ENCODE data around the gene LTK.
A peak's percentile ranks its signal among the peaks of the same experiment; 100 is the strongest.

LTK gene

GRCh38 chr15:41513506-41514227 lies at the start of gene LTK:
TSS of gene LTK (minus strand) at chr15:41513827. CDS start at chr15:41513709, 118 bp downstream.
- peaks cover 0 to 10% of the 10 kb centered on the region in 2 donors for H3K36me3 ChIP-seq (ENCODE audit: control insufficient read depth in 1 of 2, insufficient read depth in 2 of 2, low read length in 2 of 2)
- H3K27me3 ChIP-seq (ENCODE audit: low read depth, low read length), result peaks cover 23% of the 10 kb centered on the region
- H3K4me3 ChIP-seq (ENCODE audit: low read depth in 1 of 2, low read length in 2 of 2), result peak within 1 kb of the TSS; percentile 46 to 67
- H3K9me3 ChIP-seq (ENCODE audit: control insufficient read depth in 1 of 2, low read length in 2 of 2), result no peaks in the 10 kb centered on the region
- no peak within 1 kb of the TSS for H3K27ac ChIP-seq (ENCODE audit: low read length)
- peaks cover 4 to 28% of the 10 kb centered on the region in 2 donors for H3K4me1 ChIP-seq (ENCODE audit: control insufficient read depth in 1 of 2, insufficient read depth in 2 of 2, low read length in 2 of 2)

- H3K4me1 ChIP-seq (ENCODE audit: control insufficient read depth in 1 of 2, insufficient read depth in 2 of 2, low read length in 2 of 2), result peaks cover 14 to 48% of the 10 kb centered on the region in 2 donors
- no peak overlapping the region for H3K27ac ChIP-seq (ENCODE audit: low read length)
- H3K36me3 ChIP-seq (ENCODE audit: control insufficient read depth in 1 of 2, insufficient read depth in 2 of 2, low read length in 2 of 2), result no peaks in the 10 kb centered on the region
- H3K4me3 ChIP-seq (ENCODE audit: low read depth in 1 of 2, low read length in 2 of 2), result no peak overlapping the region
- no peaks in the 10 kb centered on the region for H3K9me3 ChIP-seq (ENCODE audit: control insufficient read depth in 1 of 2, low read length in 2 of 2)
- H3K27me3 ChIP-seq (ENCODE audit: low read depth, low read length), result no peaks in the 10 kb centered on the region
These were observed 49.2 kb upstream of the LTK start for GRCh38 chr15:41562784-41563198.

- no peaks in the 10 kb centered on the region for H3K27me3 ChIP-seq (ENCODE audit: low read depth, low read length)
- H3K4me3 ChIP-seq (ENCODE audit: low read depth in 1 of 2, low read length in 2 of 2), result no peak overlapping the region
- no peaks in the 10 kb centered on the region for H3K36me3 ChIP-seq (ENCODE audit: control insufficient read depth in 1 of 2, insufficient read depth in 2 of 2, low read length in 2 of 2)
- H3K4me1 ChIP-seq (ENCODE audit: control insufficient read depth in 1 of 2, insufficient read depth in 2 of 2, low read length in 2 of 2), result peaks cover 17 to 51% of the 10 kb centered on the region in 2 donors
- H3K27ac ChIP-seq (ENCODE audit: low read length), result no peak overlapping the region
- no peaks in the 10 kb centered on the region for H3K9me3 ChIP-seq (ENCODE audit: control insufficient read depth in 1 of 2, low read length in 2 of 2)
These were observed 48.6 kb upstream of the LTK start for GRCh38 chr15:41562244-41562643.

GRCh38 chr15:41561777-41562145 lies 48.1 kb upstream of the LTK start:
- no peak overlapping the region for H3K4me3 ChIP-seq (ENCODE audit: low read depth in 1 of 2, low read length in 2 of 2)
- no peak overlapping the region for H3K27ac ChIP-seq (ENCODE audit: low read length)
- H3K27me3 ChIP-seq (ENCODE audit: low read depth, low read length), result no peaks in the 10 kb centered on the region
- H3K36me3 ChIP-seq (ENCODE audit: control insufficient read depth in 1 of 2, insufficient read depth in 2 of 2, low read length in 2 of 2), result no peaks in the 10 kb centered on the region
- H3K9me3 ChIP-seq (ENCODE audit: control insufficient read depth in 1 of 2, low read length in 2 of 2), result no peaks in the 10 kb centered on the region
- H3K4me1 ChIP-seq (ENCODE audit: control insufficient read depth in 1 of 2, insufficient read depth in 2 of 2, low read length in 2 of 2), result peaks cover 17 to 51% of the 10 kb centered on the region in 2 donors

GRCh38 chr15:41561104-41561776 lies 47.6 kb upstream of the LTK start:
- no peak overlapping the region for H3K4me3 ChIP-seq (ENCODE audit: low read depth in 1 of 2, low read length in 2 of 2)
- no peaks in the 10 kb centered on the region for H3K9me3 ChIP-seq (ENCODE audit: control insufficient read depth in 1 of 2, low read length in 2 of 2)
- no peaks in the 10 kb centered on the region for H3K36me3 ChIP-seq (ENCODE audit: control insufficient read depth in 1 of 2, insufficient read depth in 2 of 2, low read length in 2 of 2)
- H3K27ac ChIP-seq (ENCODE audit: low read length), result no peak overlapping the region
- peaks cover 17 to 51% of the 10 kb centered on the region in 2 donors for H3K4me1 ChIP-seq (ENCODE audit: control insufficient read depth in 1 of 2, insufficient read depth in 2 of 2, low read length in 2 of 2)
- no peaks in the 10 kb centered on the region for H3K27me3 ChIP-seq (ENCODE audit: low read depth, low read length)

GRCh38 chr15:41560572-41560874 lies 46.9 kb upstream of the LTK start:
- peak overlapping the region in 1 of 2 donors; percentile 61 for H3K4me3 ChIP-seq (ENCODE audit: low read depth in 1 of 2, low read length in 2 of 2)
- H3K36me3 ChIP-seq (ENCODE audit: control insufficient read depth in 1 of 2, insufficient read depth in 2 of 2, low read length in 2 of 2), result no peaks in the 10 kb centered on the region
- no peak overlapping the region for H3K27ac ChIP-seq (ENCODE audit: low read length)
- H3K27me3 ChIP-seq (ENCODE audit: low read depth, low read length), result no peaks in the 10 kb centered on the region
- no peaks in the 10 kb centered on the region for H3K9me3 ChIP-seq (ENCODE audit: control insufficient read depth in 1 of 2, low read length in 2 of 2)
- peaks cover 17 to 51% of the 10 kb centered on the region in 2 donors for H3K4me1 ChIP-seq (ENCODE audit: control insufficient read depth in 1 of 2, insufficient read depth in 2 of 2, low read length in 2 of 2)

- H3K9me3 ChIP-seq (ENCODE audit: control insufficient read depth in 1 of 2, low read length in 2 of 2), result no peaks in the 10 kb centered on the region
- H3K4me1 ChIP-seq (ENCODE audit: control insufficient read depth in 1 of 2, insufficient read depth in 2 of 2, low read length in 2 of 2), result peaks cover 17 to 46% of the 10 kb centered on the region in 2 donors
- H3K36me3 ChIP-seq (ENCODE audit: control insufficient read depth in 1 of 2, insufficient read depth in 2 of 2, low read length in 2 of 2), result no peaks in the 10 kb centered on the region
- H3K27me3 ChIP-seq (ENCODE audit: low read depth, low read length), result no peaks in the 10 kb centered on the region
- no peak overlapping the region for H3K27ac ChIP-seq (ENCODE audit: low read length)
- peak overlapping the region; percentile 55 to 61 for H3K4me3 ChIP-seq (ENCODE audit: low read depth in 1 of 2, low read length in 2 of 2)
These were observed 45.7 kb upstream of the LTK start for GRCh38 chr15:41559239-41559782.

- Histone ChIP-seq H3K4me3 (ENCODE audit: low read depth in 1 of 2, low read length in 2 of 2) (peak within 1 kb of the TSS; percentile 57 to 61), H3K27me3 (ENCODE audit: low read depth, low read length) (no peaks in the 10 kb centered on the region), H3K4me1 (ENCODE audit: control insufficient read depth in 1 of 2, insufficient read depth in 2 of 2, low read length in 2 of 2) (peaks cover 17 to 43% of the 10 kb centered on the region in 2 donors), H3K9me3 (ENCODE audit: control insufficient read depth in 1 of 2, low read length in 2 of 2) (no peaks in the 10 kb centered on the region), H3K36me3 (ENCODE audit: control insufficient read depth in 1 of 2, insufficient read depth in 2 of 2, low read length in 2 of 2) (no peaks in the 10 kb centered on the region), H3K27ac (ENCODE audit: low read length) (no peak within 1 kb of the TSS)
These were observed 45.0 kb upstream of the LTK start, which contains the start of gene TYRO3 for GRCh38 chr15:41558400-41559238. TSS of gene TYRO3 (plus strand) at chr15:41559212. CDS start at chr15:41559258, 46 bp downstream.

- Histone ChIP-seq H3K4me3 (ENCODE audit: low read depth in 1 of 2, low read length in 2 of 2) (peak overlapping the region; percentile 57 to 61), H3K36me3 (ENCODE audit: control insufficient read depth in 1 of 2, insufficient read depth in 2 of 2, low read length in 2 of 2) (no peaks in the 10 kb centered on the region), H3K9me3 (ENCODE audit: control insufficient read depth in 1 of 2, low read length in 2 of 2) (no peaks in the 10 kb centered on the region), H3K27ac (ENCODE audit: low read length) (no peak overlapping the region), H3K27me3 (ENCODE audit: low read depth, low read length) (no peaks in the 10 kb centered on the region), H3K4me1 (ENCODE audit: control insufficient read depth in 1 of 2, insufficient read depth in 2 of 2, low read length in 2 of 2) (peaks cover 14 to 40% of the 10 kb centered on the region in 2 donors)
These were observed 44.2 kb upstream of the LTK start for GRCh38 chr15:41557673-41558399.

GRCh38 chr15:41556677-41557076 lies 43.0 kb upstream of the LTK start:
- Histone ChIP-seq H3K27ac (ENCODE audit: low read length) (no peak overlapping the region), H3K27me3 (ENCODE audit: low read depth, low read length) (no peaks in the 10 kb centered on the region), H3K36me3 (ENCODE audit: control insufficient read depth in 1 of 2, insufficient read depth in 2 of 2, low read length in 2 of 2) (no peaks in the 10 kb centered on the region), H3K9me3 (ENCODE audit: control insufficient read depth in 1 of 2, low read length in 2 of 2) (no peaks in the 10 kb centered on the region), H3K4me1 (ENCODE audit: control insufficient read depth in 1 of 2, insufficient read depth in 2 of 2, low read length in 2 of 2) (peaks cover 9 to 28% of the 10 kb centered on the region in 2 donors), H3K4me3 (ENCODE audit: low read depth in 1 of 2, low read length in 2 of 2) (no peak overlapping the region)
